EH (cell line): ENCODE results near the gene IPPK.

ENCODE experiments used
- DNase-seq: peaks from one replicate; pipeline ENCODE4 v3.0.0-alpha.2; 2015; ENCODE audit warnings: low read depth

The IPPK gene

DNA sequence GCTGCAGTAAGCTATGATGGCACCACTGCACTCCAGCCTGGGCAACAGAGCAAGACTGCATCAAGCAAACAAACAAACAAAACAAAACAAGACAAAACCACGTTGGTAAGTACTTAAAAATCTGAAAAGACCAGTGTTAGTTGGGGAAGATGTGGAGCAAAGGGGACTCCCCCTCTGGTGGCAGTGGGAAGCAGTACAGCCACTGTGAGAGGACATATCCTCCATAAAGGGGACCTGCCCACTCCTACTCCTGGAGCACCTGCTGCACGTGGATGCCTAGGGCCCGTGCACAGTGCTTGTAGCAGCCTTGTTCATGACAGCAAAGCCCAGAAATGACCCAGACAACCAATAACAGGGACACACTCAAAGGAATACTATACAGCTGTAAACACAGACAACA is 17.0 kb upstream of the IPPK start:
- DNase-seq: peak; percentile 13

DNA sequence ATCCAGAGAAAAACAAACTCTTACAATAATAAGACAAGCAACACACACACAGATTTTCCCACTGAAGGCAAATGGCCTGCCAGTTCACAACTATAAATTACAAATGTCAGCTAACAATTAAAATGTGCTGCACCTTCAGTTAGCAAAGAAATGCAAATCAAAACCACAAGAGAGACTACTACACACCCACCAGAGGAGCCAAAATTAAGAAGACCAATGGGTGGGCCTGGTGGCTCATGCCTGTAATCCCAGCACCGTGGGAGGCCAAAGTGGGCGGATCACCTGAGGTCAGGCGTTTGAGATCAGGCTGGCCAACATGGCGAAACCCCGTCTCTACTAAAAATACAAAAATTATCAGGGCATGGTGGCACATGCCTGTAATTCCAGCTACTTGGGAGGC is 15.1 kb upstream of the IPPK start:
- DNase-seq: no peak

DNA sequence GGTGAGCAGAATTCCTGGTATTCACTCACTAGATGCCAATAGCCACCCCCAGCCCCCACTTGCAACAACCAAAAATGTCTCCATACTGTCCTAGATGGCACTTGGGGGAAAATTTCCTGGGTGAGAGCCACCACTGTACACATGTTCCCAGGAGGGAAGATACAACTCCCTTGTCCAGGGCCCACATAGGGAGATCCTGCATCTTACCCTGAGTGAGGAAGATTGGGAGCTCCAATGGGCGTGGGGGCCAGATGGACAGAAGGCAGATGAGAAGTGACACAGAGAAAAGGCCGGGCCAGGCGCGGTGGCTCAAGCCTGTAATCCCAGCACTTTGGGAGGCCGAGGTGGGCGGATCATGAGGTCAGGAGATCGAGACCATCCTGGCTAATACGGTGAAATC is 12.3 kb upstream of the IPPK start:
- DNase-seq: no peak

DNA sequence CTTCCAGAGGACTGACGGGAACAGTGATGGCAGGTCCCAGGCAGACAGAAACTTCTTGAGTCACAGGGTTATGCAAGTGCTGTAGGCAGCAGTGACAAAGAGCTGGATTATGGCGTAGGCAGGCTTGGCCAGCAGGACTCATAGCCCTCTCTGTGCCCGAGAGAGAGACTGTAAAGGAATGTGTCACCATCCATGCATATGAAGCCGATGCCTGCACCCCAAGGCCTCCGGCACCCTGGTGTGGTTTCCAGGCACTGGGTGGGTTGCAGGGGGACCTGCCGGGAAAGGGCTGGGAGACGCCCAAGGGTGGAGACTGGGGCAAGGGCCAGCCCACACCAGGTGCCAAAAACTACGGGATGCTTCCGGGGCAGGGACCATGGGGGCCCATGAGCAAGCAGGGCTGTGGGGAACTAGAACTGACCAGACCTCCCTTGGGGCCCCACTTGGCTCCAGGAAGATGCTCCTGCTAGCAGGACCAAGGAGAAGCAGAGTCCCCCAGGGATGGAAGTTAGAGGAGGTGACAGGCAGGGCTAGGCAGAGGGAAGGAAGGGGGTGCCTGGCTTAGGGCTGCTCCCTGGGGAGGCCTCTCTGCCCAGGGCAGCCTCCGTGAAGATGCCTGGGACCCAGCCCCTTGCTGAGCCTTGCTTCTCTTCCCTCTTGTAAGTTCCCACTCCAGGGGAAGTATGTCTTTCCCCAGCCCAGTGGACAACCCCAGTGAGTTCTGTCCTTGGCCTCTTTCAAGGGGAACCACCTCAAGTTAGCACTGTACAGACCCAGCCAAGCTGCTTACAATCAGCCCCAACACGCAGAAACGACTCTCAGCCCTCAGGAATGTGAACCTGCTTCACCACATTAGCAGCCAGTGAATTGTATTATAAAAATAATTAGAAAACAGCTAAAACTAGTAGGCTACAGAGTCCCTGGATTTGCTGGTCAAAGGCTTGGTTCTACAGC is 10.5 kb upstream of the IPPK start:
- DNase-seq: peak; percentile 24

DNA sequence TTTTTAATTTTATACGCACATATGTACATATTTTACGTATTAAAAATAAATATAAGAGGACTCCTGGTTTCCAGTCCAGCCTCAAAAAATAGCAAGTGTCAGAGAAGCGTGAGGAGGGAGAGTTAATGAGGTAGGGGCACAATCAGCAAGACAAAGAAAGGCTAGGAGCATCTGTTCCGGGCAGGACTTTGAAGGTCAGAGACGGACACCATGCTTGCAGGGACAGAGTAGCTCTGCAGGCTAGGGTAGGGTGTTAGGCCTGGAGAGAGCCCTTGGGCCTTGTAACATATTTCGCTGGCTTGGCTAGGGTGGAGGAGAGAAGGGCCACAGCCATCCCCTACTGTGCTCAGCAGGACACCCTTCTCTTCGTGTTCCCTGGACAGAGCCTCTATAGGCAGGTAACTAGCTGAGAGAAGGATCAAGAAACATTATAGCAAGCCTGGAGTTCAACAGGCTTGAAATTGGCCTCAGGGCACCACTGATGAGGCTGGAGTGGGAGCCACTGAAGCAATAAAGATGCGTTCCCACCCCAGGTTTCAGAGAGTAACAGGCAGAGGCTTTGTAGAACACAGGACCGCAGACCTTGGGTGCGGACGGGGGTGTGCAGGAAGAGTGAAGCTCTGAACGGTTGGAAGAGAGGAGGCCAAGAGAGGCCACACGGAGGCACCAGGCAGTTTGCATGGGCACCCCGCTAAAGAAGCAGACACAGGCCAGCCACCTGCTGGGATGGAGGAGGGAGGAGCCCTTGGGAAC is 9.7 kb upstream of the IPPK start:
- no peak for DNase-seq

DNA sequence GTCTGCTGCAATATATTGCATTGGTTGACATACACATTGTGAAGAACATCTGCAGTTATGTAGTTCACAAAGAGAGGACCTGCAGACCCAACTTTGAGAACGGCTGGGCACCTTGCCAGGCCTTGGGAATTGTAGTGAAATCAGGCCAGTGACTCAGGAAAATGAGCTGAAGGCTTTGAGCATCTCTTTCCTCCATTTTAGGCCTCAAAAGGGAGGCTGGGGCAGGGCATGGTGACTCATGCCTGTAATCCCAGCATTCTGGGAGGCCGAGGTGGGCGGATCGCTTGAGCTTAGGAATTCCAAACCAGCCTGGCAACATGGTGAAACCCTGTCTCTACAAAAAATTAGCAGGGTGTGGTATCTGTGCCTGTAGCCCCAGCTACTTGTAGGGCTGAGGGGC is 1.4 kb upstream of the IPPK start:
- peak; percentile 81 for DNase-seq

DNA sequence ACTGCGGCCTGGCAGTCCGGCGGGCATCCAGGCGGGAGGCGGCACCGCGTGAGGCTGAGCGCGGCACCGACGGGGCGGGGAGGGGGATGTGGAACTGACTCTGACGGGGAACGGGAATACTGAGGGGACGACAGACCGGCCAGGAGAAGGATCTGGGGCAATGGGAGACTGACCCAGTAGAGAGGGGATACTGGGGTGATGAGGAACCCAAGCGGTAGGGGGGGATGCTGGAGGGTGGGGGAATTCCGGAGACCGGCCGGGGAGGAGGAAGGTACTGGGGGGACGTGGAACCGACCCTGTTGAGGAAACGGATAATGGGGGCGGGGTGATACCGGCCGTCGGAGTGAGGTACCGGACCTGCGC is 423 bp downstream of the IPPK start:
- no peak for DNase-seq

DNA sequence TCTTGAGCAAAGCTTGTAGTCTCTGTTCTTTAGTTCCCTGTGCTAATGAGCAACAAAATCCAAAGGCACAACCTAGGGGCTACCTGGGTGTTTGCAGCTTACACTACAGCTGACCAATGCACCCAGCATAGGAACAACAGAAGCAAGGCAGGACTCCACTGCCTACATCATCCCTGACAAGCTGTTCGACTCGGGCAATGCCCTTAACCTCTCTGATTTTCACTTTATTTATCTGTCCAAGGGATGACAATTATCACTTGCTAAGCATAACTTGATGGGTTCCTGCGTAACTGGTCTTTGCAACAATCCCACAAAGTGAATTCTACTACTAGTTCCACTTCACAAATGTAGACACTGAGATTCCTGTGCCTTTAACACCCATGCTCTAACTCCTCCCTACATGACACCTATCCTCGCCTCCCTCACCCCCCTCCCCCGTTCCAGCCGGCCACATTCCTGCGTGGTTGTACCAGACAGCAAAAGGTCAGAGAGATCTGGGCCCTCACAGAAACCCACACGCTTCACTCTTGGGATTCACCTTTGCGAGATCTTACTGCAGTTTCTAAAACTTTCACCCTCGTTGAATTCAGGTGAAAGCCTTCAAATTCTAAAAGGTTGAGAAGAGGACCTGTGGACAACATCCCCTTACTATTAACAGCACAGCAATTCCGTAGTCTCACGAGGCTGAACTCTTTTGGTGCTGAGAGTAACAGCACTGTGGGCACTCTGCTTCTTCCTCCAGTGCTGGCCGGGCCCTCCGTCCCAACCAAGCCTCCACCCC is 995 bp downstream of the IPPK start:
- peak; percentile 83 for DNase-seq

DNA sequence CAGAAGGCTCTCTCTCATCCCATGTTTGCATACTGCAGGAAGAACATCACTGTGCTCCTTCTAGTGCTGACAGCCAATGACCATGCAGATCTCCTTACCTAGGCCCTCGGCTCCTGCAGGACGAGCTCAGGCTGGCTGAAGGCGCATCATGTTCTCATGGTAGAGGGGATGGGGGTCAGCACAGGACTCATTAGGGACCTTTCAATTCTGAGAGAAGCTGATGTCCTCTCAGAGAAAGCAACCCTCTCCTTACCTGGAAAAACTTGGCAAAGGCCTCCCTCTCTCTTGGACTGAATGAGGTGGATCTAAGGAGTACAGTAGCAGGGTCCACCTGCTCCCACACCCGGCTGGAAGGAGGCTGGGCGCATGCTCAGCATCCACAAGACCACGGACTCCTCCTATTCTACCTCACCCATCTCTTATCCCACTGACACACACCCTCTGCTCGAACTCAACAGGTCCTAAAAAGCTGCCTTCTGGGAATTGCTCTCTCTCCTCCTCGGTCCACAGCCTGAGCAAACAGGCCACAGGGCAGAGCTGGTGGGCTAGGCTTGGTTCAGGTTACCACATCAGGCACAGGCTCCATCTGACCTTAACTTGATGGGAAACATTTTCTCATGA is 2.9 kb downstream of the IPPK start:
- DNase-seq: no peak

DNA sequence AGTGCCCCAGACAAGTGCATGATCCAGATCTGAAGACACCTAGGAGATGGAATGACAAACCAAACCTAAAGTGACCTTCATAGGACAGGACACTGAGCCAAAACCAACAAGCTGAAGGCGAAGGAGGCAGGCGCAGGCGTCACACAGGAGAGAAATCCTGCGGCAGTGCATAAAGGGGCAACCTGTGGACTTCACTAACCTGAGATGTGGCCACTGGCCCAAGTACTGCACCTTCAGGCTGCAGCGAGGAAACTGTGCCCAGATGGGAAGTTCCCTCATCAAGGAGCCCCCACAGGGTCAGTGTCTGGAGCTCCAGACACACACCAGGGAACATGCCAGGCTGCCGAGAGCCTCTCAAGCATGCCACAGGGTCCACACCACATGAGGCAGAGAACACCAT is 3.7 kb downstream of the IPPK start:
- DNase-seq: no peak

DNA sequence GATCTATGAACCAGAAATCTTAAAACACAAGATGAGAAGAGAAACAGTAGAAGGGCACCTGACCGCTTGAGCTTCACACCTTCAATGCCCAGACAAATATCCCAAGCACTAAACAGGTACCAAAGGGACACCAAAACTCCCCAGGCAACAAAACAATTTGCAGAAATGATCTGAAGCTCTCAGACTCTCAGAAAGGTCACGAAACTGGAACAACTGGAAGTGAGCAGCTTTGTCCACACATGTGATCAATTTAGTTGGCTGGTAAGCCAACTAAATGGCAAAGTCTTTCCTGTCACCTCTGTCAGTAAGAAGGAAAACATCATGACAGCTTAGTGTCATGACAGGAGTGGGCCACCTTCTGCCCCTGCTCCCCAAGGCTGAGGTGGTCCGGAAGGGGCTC is 4.1 kb downstream of the IPPK start:
- no peak for DNase-seq

DNA sequence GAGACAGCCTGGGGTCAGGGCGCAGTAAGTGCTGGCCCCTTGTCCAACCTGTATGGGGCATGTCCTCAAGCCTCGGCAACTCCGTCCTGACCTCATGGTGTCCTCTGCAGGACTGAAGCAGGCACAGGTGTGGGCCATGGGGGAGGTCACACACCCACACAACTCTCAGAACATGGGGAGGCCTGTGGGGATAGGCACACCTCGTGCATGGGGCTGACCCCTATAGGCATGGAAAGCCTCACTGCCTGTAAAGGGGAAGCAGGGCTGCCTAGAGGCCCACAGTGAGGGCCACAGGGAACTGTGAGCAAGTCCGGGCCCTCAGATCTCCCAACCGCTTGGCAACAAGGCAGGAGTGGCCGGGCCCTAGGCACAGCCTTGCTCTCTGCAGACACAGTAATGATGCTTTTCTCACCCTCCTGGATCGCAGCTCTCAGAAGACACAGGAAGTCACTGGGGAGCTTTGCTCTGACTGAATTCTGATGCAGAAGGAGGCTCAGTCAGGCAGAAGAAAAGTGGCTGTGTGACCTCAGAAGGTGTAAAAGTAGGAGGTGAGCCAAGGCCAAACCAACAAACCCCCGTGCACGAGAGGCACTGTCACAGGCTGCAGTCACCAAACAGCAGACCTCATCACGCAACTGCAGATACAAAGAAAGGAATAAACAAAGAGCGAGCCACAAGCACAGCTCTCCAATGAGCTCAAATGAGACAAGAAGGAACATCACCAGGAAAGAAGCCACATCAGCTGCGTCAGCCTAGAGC is 5.4 kb downstream of the IPPK start:
- DNase-seq: no peak

DNA sequence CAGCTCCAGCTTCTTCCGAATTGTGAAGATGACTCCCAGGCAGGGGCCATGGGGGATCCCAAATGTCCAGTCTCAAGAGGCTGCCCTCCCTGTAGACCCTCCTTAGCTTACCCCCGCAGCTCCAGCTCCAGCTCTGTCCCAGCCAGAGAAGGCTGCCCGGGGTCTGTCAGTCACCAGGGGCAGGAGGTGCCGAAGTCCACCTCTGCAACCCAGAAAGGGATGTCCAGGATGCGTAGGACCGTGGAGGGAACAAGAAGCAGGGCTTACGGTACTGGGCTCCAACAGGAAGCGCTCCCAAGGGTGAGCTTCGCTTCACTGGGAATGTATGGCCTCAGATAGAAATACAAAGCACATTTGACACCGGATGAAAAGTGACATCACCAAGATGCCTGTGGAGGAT is 6.0 kb downstream of the IPPK start:
- DNase-seq: no peak

DNA sequence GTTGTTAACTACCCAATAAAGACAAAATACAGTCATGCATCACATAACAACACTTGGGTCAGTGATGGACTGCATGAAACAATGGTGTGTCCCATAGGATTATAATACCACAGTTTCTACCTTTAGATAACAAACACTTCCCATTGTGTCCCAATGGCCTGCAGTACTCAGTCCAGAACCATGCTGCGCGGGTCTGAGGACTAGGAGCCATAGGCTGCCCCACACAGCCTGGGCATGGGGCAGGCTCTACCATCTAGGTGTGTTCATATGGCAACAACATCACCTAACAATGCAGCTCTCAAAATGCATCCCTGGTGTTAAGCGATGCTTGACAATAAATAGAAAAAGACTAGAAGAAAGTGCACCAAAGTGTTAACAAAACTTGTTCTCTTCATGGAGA is 6.8 kb downstream of the IPPK start:
- no peak for DNase-seq

DNA sequence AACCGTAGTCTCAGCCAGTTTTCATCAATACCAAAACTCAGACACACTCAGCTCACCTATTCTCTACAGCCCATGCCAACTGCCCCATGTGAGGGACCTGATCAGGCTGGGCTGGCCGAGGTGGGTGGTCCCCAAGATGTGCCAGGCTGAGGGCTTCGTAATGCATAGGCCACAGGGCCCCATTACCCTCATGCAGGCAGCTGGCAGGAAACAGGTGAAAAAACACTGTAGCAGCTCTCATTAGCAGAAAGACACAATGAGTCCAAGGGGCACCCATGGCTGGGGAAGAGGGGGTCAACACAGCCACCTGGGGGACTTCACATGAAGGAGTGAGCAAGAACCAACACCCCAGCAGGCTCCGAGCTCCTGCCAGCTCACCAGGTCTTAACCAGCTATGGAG is 8.2 kb downstream of the IPPK start:
- DNase-seq: no peak

DNA sequence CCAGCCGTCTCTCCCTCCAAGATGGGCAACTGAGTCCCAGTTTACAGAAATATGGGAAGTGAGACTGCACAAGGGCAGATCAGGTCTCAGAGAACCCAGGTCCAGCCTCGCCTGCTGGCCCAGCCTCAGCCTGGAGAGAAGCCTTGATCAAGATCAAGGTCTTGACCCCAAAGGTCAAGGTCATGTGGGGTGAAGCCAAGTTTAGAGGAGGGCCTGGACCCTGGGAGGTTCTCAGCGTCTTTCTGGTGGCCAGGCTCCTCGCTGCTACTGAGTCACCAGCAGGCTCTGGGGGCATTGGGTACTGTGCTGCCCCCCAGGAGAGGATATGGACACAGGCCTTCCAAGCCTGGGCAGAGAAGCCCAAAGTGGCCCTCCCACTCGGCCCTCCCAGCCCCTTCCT is 8.8 kb downstream of the IPPK start:
- DNase-seq: no peak

DNA sequence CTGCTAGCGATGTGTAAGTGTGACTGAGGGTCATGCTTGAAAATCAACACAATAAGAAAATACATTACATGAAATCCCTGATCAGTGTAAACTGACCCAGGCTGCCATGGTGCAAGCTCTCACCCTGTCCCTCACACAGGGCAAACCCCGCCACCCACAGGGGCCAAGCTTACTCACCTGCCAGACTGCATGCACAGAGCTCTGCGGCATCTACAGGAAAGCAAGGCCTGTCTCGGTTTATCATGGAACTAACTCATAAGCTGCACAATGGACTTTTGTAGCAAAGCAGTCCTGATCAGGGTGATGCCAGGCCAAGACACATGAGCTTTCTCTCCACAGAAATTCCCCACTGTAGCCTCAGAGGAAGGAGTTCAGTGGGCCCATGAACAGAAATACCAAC is 9.7 kb downstream of the IPPK start:
- no peak for DNase-seq

DNA sequence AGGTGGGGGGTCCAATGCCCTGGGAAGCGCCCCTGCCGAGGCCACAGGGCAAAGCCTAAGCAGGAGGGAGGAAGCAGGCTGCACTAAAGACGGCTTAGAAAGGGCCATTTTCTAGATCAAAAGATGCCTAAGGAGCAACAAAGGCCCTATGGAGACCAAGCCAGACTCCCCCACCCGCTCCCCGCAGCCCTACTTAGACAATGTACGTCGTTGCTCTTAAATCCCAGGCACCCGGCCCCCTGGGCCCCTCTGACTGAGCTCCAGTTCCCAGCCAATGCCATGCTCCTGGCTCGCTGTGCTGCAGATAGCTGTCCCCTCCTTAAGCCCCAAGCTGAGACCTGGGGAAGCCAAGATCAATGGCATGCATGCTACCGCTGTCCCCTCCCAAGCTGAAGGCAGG is 10.3 kb downstream of the IPPK start:
- no peak for DNase-seq

DNA sequence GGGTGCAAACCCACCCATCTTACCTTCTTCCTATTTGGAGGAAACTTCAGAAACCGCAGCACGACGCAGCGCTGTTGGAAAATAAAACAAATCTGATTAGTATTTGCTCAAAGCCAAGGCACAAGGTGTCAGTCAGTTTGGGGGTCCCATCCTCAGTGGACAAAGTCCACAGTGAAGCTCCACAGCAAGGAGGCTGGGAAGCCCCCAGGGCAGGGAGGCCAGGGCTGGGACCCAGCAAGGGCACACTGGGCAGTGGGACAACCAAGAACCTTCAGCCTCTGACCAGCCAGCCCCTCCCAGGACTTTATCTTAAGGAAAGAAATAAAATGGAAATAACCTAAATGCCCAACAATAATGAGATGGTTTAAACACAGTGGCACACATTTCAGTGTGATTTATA is 11.3 kb downstream of the IPPK start:
- DNase-seq: no peak

DNA sequence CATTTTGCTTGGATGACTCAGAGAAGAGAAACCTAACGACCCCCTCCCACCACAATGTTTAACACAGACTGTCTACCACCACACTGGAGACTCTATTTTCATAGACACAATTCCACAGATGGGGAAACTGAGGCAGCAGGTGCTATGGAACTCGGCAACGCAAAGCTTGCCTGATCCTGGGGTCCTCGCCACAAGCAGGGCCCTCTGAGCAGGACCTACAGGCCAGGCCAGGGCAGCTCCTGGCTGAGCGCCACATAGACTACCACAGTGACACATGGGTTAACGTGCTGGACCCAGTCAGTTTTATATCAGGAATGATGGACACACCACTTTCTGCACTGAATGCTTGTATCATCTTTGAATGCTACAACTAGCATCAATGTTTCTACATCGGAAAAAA is 11.8 kb downstream of the IPPK start:
- DNase-seq: no peak

DNA sequence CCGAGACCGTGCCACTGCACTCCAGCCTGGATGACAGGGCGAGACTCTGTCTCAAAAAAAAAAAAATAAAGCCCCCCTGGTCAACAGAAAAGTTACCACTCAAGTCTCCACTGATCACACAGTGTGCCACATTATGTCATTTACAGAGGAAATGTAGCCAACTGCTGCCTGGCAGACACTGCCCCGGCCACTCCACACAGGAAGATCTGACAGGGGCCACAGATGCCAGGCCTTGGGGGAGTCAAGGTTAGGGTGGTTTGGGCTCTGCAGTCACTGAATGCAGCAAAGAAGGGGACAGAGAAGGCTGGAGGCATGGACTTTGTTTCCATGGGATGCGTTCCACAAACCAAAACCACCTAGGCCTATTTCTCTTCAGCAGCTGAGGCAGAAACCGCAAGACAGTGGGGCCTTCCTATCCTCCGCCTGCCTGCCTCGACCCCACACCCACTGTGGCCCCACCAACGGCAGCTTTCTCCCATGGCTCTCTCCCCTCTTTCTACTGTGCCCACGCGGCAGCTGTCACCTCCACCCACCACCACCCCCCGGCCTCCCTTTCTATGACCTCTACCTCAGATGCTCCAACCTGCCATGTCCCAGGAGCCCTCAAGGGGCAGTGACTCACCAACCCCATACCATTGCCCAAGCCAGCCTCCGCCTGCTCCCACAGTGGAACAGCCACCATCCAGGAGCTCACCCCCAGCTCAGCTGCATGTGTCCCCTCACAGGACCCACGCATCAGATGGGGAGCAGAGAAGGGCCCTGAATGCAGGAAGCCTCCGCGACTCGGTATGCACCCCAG is 12.4 kb downstream of the IPPK start:
- no peak for DNase-seq
